ENCODE data around the gene KIAA1755. TPM values are rescaled to one million over a fixed set of nuclear protein-coding genes. Genes with fewer than 3 reads are reported as not detected.
A peak's percentile ranks its signal among the peaks of the same experiment; 100 is the strongest.

KIAA1755 gene
- total and polyA plus RNA-seq, 2 of the 4 experiments (the other 2 are of a cell fraction): 2.5 to 5.1 TPM

DNA sequence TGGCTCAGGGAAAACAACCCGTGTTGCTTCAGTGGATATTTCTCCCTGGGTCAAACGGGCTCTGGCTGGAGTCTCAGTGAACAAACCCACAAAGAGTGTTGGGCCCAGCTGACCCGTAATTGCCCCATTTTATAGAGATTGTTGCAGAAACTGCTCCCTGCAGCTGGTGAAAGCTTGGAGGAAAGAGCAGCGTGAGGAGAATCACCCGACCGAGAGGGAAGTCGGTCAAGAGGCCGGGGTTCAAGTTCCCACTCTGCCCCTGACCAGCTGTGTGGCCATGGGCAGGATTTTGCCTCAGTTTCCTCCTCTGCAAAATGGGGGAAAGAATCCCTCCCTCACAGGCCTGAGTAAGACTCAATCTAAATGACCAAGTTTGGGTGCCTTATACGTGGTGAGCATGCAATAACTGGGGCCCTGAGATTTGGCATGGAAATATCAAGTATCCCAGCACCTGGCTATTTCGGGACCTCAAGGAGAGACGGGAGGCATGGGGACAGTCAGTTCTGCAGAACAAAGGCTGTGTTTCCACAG, 93.8 kb downstream of the KIAA1755 start:
- no peaks in the 10 kb centered on the region; the same call in 1 of the 2 replicates for H4K20me1 ChIP-seq (ENCODE audit: insufficient read depth, low read length)
- TF ChIP-seq MAZ (IDR thresholded peaks at IDR 0.05; ENCODE audit: borderline replicate concordance, low read depth, low read length) (no peak), CHD1 (IDR thresholded peaks at IDR 0.05; ENCODE audit: low read depth, low read length) (no peak), MXI1 (IDR thresholded peaks at IDR 0.05; ENCODE audit: borderline replicate concordance, low read depth, low read length) (no peak)
- peak overlapping the region; percentile 69 for H3K27ac ChIP-seq (ENCODE audit: insufficient read depth, low read length)
- in situ Hi-C loops (cut with MboI; ENCODE audit: low sequenced_read_pairs): loop anchor here (5.0 kb wide), 2 partner anchors 51 to 89 kb away; no protein-coding TSS in a partner anchor
- no peaks in the 10 kb centered on the region for H3K27me3 ChIP-seq (ENCODE audit: control insufficient read depth, insufficient read depth, low read length)
- peak overlapping the region; percentile 99 for H2AK5ac ChIP-seq (ENCODE audit: low read depth, low read length)
- peaks cover 61% of the 10 kb centered on the region for H3K4me1 ChIP-seq (ENCODE audit: control insufficient read depth, insufficient read depth, low read length)
- intact Hi-C loops (cut with micrococcal nuclease): loop anchor here (1.0 kb wide), 1 partner anchor 54 kb away; no protein-coding TSS in a partner anchor
- CTCF ChIA-PET: interaction anchor here (0.6 kb wide), 1 partner anchor 21 kb away, joined by 3 read pairs; no protein-coding TSS in a partner anchor
- dilution Hi-C loops (cut with HindIII; ENCODE audit: low sequenced_read_pairs, unreplicated experiment): no loop called here
- no peak overlapping the region for H3K9ac ChIP-seq (ENCODE audit: low read depth, low read length)
- no peak overlapping the region for H3K4me3 ChIP-seq (ENCODE audit: insufficient read depth, low read depth, low read length)
- peak overlapping the region; percentile 56 for H2BK5ac ChIP-seq (ENCODE audit: low read depth, low read length, poor library complexity, severe bottlenecking)
- peak overlapping the region; percentile 88 for H4K5ac ChIP-seq (ENCODE audit: low read depth, low read length)
- peaks cover 24 to 42% of the 10 kb centered on the region in 2 experiments for H3K79me1 ChIP-seq (ENCODE audit: low read depth in 1 of 2, low read length in 2 of 2)
- ATAC-seq (ENCODE audit: low read depth) (no peak), DNase-seq (no peak)
- H3K4ac ChIP-seq (ENCODE audit: low read depth, low read length): peak overlapping the region; percentile 95
- peak overlapping the region; percentile 92 for H3K14ac ChIP-seq (replicated peaks; ENCODE audit: low read depth, low read length)
- H2BK20ac ChIP-seq (ENCODE audit: low read depth, low read length): peak overlapping the region; percentile 99
- 50% methylated on average over 2 of the region's 11 CpGs; no CpG with 5 or more reads in 1 of the 2 experiments for WGBS, 2 experiments (ENCODE audit: extremely low coverage in 2 of 2, insufficient read length in 1 of 2)
- BruUV-seq (replicated peaks): no TSS peak
- peak overlapping the region; percentile 99 for H2BK120ac ChIP-seq (ENCODE audit: low read depth, low read length)
- POLR2A ChIA-PET (ENCODE audit: unreplicated experiment): no interaction called here
- H4K91ac ChIP-seq (ENCODE audit: insufficient read depth, low read depth, low read length): peak overlapping the region; percentile 94
- peaks cover 39% of the 10 kb centered on the region for H3K9me1 ChIP-seq (ENCODE audit: insufficient read depth, low read length)
- peak overlapping the region; percentile 98; the same call in 2 of the 3 replicates for H2BK15ac ChIP-seq (ENCODE audit: low read depth, low read length)
- peak overlapping the region; percentile 85 for H2AK9ac ChIP-seq (replicated peaks; ENCODE audit: low read depth, low read length, poor library complexity)
- H3K18ac ChIP-seq (ENCODE audit: low read depth, low read length): peak overlapping the region; percentile 56
- peak overlapping the region; percentile 71 for H2AFZ ChIP-seq (replicated peaks; ENCODE audit: low read length, poor library complexity)
- no peak overlapping the region for H3K4me2 ChIP-seq (ENCODE audit: low read depth, low read length)
- H3K56ac ChIP-seq (ENCODE audit: extremely low read depth, insufficient read depth, low read length): peak overlapping the region; percentile 20; the same call in 1 of the 2 replicates
- H4K8ac ChIP-seq (ENCODE audit: low read depth in 2 of 2, low read length in 2 of 2): peak overlapping the region; percentile 74 to 95
- H3K9me3 ChIP-seq (ENCODE audit: control insufficient read depth, insufficient read depth, low read length): no peaks in the 10 kb centered on the region
- peak overlapping the region; percentile 66; the same call in 1 of the 2 replicates for H3K23ac ChIP-seq (ENCODE audit: low read depth, low read length)
- no peaks in the 10 kb centered on the region for H3K36me3 ChIP-seq (ENCODE audit: control insufficient read depth, insufficient read depth, low read length)

Data from IMR-90 (cell line).